SK-MEL-5 (cell line): ENCODE measurements around the gene TRMU. TPM values are rescaled to one million over a fixed set of nuclear protein-coding genes. Genes with fewer than 3 reads are reported as not detected.
A peak's percentile ranks its signal among the peaks of the same experiment; 100 is the strongest.

ENCODE experiments used
- DNase-seq: peaks from one replicate; pipeline ENCODE4 v3.0.0-alpha.2; 2016; ENCODE audit warnings: low read depth, low spot score
- in situ Hi-C: cut with HindIII; loops from 2 replicates; pipeline ENCODE4 v1.10.0; 2016; ENCODE audit warnings: low sequenced_read_pairs, high pct_unique_total_duplicates, low pct_unique_long_range_greater_than_20kb
- total RNA-seq: library from RNA; depleted of rRNA; stranded (reverse); fragments of >200 nt; shearing (Covaris generic); gene quantifications from 2 replicates; pipeline ENCODE4 v1.2.3, GENCODE V29; 2014

The TRMU gene
- total RNA-seq, 1 experiment from 2014 or later = 61.3 TPM

DNA sequence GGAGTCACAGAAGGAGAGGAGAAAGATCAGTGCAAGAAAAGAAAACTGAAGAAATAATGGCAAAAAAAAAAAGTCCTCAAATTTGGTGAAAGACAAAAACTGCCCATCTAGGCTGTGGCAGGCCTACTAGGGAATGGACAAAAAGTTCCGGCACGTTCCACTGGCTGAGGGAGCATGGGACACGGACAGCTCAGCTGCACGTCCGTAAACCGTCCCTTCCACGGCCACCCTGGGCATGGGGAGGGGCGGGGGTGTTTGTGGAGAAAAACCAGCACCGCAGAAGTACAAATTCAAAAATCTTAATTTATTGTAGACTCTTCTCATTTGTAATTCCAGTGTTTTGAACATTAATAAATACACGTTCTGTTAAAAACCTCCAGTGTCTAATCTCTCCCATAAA lies 25.4 kb downstream of the TRMU start:
- in situ Hi-C loops = no loop called here
- no peak for DNase-seq

- in situ Hi-C loops = no loop called here
- DNase-seq = no peak
Observed at GRCh38 chr22:46361826-46362202, 26.3 kb downstream of the TRMU start.

DNA sequence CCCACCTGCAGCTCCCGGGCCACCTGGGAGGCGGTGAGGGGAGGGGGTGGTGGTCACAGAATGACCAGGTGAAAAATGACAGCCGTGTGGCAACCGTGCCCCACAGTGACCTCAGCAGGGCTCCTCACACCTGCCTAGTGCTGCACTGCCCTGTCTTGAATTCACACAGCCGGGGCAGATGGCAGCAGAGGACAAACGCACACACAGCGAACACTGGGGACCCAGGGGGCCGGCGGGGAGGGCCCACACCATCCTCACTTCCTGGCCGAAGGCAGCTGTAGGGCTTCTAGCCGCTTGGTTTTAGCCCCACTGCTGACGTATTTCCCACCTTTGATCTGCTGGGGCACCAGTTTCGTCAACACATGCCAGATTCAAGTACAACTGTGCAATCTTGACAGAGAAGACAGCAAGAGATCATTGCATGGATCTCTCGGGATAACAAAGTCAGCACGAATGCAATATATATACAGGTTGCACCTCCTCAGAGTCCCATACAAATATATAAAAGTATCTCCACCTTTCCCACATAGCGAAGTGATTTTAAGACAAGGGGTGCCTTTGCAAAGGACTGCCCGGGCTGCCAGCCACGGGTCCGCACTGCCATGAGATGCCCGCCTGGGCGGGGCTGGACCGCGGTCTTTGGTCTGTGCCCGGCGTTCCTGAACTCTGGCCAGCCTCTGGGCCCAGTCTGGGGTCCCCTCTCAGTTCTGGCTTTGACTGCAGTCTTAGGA lies 26.9 kb downstream of the TRMU start:
- in situ Hi-C loops = no loop called here
- DNase-seq = no peak

DNA sequence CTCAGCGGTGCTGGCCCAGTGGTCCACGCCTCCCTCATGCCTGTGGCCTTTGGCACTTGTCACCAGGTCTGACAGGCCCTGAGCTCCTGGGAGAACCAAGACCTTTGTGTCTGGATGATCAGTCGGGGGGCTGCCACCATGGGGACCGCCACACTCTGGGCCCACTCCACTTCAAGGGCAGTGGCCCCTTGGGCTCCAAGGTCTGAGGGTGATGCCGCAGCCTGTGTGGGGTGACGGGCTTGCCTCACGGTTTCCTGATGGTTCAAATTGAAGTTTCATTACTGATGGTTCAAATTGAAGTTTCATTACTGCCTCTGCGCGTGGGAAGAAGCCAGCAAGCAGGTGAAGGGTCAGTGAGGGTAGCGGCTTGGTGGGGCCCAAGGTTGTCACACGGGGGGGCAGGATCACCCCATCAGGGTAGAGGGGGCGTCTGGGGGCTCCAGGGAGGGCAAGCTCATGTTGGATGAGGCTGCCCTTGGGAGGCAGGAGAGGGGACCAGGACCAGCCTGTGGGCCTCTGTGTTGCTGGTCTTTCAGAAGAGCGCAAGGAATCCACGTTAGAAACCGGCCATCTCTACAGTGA lies 27.5 kb downstream of the TRMU start:
- DNase-seq = no peak
- in situ Hi-C loops = no loop called here

GRCh38 chr22:46363611-46364321 lies 28.3 kb downstream of the TRMU start:
- no peak for DNase-seq
- in situ Hi-C loops = no loop called here

DNA sequence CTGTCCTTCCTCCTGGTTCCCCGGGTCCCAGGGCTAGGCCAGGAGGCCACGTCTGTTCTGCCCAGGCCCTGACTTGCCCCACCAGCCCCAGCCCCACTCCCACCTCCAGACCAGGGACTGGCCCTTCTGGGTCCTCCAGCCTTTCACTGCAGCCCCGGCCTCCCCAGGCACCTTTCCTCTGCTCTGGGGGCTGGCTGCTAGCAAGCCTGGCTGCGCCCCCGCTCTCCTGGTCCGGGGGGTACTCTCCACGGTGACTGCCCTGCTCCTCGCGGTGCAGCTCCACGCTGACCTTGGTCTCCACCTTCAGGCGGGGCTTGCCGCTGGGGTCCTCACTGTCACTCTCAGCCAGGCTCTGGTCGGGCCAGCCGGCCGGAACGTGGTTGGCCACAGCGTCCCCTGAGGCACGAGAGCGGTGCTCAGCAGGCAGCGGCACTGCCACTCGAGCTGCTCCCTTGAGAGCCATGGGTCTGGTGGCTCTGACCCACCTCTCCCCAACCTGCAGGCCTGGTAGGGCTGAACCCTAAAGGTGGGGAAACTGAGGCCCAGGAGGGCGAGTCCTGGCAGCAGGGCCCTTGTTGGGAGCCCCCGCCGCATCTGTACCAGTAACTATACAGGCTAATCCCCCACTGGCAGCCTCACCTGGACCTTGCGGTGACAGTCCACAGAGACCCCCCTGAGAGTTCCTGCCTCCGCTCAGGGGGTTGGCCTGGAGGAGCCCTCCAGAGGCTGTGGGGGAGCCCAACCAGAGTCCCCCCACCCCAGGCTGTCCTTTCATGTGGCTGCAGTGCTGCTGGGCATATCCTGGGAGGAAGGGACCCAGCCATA lies 29.0 kb downstream of the TRMU start:
- in situ Hi-C loops = no loop called here

GRCh38 chr22:46365166-46365624 lies 29.7 kb downstream of the TRMU start:
- in situ Hi-C loops = no loop called here

More for the DNA sequence above, 29.0 kb downstream of the TRMU start:
- no peak for DNase-seq

GRCh38 chr22:46366327-46366731 lies 30.8 kb downstream of the TRMU start:
- no peak for DNase-seq
- in situ Hi-C loops = no loop called here

More at GRCh38 chr22:46365166-46365624, 29.7 kb downstream of the TRMU start:
- no peak for DNase-seq

DNA sequence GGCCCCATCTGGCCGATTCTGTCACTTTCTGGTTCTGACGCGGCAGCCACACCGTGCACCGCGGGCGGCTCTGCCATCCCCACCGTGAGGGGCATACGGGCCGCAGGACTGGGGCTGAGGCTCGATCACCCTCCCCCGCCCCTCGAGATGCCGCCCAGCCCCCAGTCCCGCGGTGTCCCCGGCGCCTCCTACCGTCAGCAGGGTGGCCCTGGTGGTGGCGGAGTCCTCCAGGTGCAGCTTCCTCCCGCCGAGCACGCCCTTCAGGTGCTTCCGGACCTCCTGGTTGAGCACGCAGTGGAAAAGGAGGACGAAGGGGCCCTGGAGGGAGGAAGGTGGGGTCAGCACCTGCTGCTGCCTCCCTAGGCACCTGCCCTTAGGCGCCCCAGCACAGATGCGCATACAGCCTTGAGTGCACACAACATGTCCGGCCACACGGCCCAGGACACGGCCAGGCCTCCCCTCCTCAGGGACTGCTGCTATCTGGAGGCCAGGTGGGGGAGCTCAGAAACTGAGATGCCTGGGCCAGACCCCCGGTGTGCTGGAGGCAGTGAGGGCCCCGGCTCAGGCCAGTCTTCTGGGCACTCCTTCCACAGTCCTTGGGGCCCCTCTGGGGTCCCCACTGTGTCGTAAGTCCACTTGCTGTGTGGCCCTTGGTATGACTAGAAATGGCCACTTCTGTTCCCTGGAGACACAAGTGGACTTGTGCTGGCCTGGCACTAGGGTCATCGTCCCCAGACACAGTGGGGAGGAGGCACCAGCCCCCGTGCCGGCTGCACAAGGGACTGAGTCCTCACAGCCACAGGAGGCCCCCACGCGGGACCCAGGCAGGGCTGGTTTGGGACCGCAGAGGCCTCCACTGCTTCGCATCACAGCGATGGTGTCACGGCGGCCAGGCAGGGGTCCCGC lies 31.5 kb downstream of the TRMU start:
- in situ Hi-C loops = no loop called here
- DNase-seq = no peak

GRCh38 chr22:46367707-46368191 lies 32.2 kb downstream of the TRMU start:
- in situ Hi-C loops = no loop called here
- peak; percentile 76 for DNase-seq

- in situ Hi-C loops = no loop called here
- DNase-seq = no peak
Observed at GRCh38 chr22:46368422-46368821, 32.9 kb downstream of the TRMU start.

GRCh38 chr22:46368871-46369715 lies 33.6 kb downstream of the TRMU start:
- in situ Hi-C loops = no loop called here
- no peak for DNase-seq

GRCh38 chr22:46369716-46370583 lies 34.4 kb downstream of the TRMU start:
- in situ Hi-C loops = no loop called here
- no peak for DNase-seq

GRCh38 chr22:46370584-46371291 lies 35.2 kb downstream of the TRMU start:
- DNase-seq = no peak
- in situ Hi-C loops = no loop called here
